Measurements from ENCODE around the gene ZCCHC12. TPM values are rescaled to one million over a fixed set of nuclear protein-coding genes. Genes with fewer than 3 reads are reported as not detected.

The ZCCHC12 gene
- not detected for total RNA-seq (2021; fragmentation: NEBNext Ultra II Directional; extraction: Animal tissue kit (Norgen Biotek cat#: 25700))
- long read RNA-seq, result 0 reads

DNA sequence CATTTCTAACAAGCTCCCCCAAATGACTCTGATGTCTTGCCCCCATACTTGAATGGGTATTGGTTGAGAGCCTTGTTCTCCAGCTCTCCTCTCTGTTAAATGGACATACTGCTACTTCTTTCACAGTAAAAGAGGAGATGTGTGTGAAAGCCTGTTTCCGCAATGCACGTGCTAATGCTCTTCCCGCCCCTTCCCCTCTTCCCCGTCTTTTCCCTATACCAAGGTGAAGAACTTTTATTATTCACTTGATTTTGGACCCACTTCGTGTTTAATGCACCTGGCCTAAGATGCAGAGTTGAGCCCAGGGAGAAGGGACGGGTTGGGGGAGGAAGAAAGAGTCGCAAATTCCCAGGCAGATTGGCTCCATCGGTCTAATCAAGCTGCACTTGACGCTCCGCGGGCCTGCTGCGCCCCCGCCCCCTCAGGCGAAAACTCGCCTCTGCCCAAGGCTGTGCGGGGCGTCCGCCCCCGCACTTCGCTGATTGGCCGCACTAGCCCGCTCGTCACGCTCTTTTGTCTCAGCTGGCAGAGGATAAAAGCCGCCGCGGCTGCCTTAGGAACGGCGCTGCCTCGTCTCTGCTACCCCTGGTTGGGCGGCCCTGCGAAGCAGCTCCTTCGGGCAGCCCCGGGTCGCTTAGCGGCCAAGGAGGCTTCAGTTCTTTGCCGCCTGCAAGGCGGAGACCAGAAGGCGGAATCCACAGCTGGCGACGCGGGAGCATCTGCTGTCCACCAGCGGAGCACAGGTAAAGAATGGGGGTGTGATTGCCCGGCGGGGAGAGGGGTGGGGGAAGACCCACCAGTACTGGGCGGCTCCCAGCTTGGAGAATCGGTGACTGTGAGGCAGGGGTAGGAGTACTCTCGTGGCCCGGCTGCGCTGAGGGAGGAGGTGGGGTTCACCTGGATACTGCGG is at the start of gene ZCCHC12:
Gene ZCCHC12, plus strand, starts transcription at position 562 of the 910 bp plus-strand sequence. CDS start 1,421 bp downstream, outside the sequence.
- peaks cover 5% of the 10 kb centered on the region; the same call in 1 of the 2 replicates for H3K9me3 Mint-ChIP-seq
- no peaks in the 10 kb centered on the region for H3K36me3 Mint-ChIP-seq (ENCODE audit: low read depth)
- H3K4me3 Mint-ChIP-seq, result peak within 1 kb of the TSS; percentile 75
- DNase-seq, result peak; percentile 1
- TF ChIP-seq, protein P1, sequence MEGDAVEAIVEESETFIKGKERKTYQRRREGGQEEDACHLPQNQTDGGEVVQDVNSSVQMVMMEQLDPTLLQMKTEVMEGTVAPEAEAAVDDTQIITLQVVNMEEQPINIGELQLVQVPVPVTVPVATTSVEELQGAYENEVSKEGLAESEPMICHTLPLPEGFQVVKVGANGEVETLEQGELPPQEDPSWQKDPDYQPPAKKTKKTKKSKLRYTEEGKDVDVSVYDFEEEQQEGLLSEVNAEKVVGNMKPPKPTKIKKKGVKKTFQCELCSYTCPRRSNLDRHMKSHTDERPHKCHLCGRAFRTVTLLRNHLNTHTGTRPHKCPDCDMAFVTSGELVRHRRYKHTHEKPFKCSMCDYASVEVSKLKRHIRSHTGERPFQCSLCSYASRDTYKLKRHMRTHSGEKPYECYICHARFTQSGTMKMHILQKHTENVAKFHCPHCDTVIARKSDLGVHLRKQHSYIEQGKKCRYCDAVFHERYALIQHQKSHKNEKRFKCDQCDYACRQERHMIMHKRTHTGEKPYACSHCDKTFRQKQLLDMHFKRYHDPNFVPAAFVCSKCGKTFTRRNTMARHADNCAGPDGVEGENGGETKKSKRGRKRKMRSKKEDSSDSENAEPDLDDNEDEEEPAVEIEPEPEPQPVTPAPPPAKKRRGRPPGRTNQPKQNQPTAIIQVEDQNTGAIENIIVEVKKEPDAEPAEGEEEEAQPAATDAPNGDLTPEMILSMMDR (IDR thresholded peaks at IDR 0.05), result no peak
- H3K4me1 Mint-ChIP-seq (ENCODE audit: low read depth), result peaks cover 11% of the 10 kb centered on the region
- H3K27me3 Mint-ChIP-seq (ENCODE audit: insufficient read depth), result peaks cover 19% of the 10 kb centered on the region
- no peak within 1 kb of the TSS for H3K27ac Mint-ChIP-seq

DNA sequence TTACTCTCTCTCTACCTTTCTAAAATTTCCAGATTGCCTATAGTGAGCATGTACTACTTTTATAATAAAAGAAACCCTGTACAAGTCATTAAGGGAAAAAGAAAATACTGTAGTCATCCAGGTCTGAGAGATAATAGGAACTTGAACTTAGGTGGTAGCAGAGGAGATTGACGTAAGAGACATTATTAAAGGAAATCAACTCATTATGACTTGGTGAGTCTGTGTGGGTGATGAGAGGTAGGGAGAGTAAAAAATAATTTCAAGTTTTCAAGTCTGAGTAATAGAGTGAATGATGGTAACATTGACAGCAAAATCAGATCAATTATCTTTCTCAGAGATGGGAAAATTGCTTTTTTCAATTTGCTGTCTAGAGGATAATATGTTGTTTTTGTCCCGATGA is 44.0 kb upstream of the ZCCHC12 start:
- Mint-ChIP-seq H3K9me3 (no peaks in the 10 kb centered on the region), H3K36me3 (ENCODE audit: low read depth) (0 out of 2 replicates have a peak, but pooled peaks cover 3% of the 10 kb centered on the region), H3K27me3 (ENCODE audit: insufficient read depth) (no peaks in the 10 kb centered on the region), H3K4me1 (ENCODE audit: low read depth) (peaks cover 10% of the 10 kb centered on the region), H3K4me3 (no peak overlapping the region), H3K27ac (peak overlapping the region; percentile 29; the same call in 1 of the 2 replicates)
- DNase-seq, result no peak
- TF ChIP-seq, protein P1 (IDR thresholded peaks at IDR 0.05), result no peak

DNA sequence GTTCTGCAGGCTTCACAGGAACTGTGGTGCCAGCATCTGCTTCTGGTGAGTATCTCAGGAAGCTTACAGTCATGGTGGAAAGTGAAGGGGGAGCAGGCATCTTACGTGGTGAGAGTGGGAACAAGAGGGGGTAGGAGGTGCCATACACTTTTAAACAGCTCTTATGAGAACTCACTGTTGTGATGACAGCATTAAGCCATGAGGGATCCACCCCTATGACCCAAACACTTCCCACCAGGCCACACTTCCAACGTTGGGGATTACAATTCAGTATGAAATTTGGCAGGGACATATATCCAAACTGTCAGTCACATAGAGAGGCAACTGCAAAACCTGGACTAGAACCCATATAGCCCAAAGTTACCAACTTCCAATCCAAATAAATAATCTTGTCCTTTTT is 43.1 kb upstream of the ZCCHC12 start:
- Mint-ChIP-seq H3K9me3 (no peaks in the 10 kb centered on the region), H3K27me3 (ENCODE audit: insufficient read depth) (no peaks in the 10 kb centered on the region), H3K4me1 (ENCODE audit: low read depth) (peaks cover 12% of the 10 kb centered on the region), H3K27ac (peak overlapping the region; percentile 43), H3K36me3 (ENCODE audit: low read depth) (0 out of 2 replicates have a peak, but pooled peaks cover 9% of the 10 kb centered on the region), H3K4me3 (no peak overlapping the region)
- DNase-seq, result no peak
- TF ChIP-seq, protein P1 (IDR thresholded peaks at IDR 0.05), result no peak

DNA sequence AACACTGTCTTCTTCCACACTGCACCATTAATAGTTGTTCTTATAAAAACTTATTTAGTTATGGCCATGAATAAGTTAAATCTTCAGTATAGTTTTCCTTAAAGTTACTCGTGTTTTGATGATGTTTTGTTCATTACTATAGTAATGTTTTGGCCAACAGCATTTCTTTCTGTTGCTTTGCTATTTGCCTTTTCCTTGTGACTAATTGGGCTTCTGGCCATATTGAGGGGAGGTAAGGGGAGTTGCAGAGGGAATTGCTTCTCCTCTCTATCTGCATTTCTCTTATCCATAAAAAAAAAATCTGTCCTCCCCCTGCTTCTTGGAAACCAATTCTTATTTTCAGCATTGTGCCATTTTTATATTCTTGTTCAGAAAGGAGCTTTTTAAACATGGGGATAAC is 42.7 kb upstream of the ZCCHC12 start:
- H3K4me3 Mint-ChIP-seq, result no peak overlapping the region
- H3K9me3 Mint-ChIP-seq, result no peaks in the 10 kb centered on the region
- no peak for DNase-seq
- 0 out of 2 replicates have a peak, but pooled peaks cover 9% of the 10 kb centered on the region for H3K36me3 Mint-ChIP-seq (ENCODE audit: low read depth)
- H3K27me3 Mint-ChIP-seq (ENCODE audit: insufficient read depth), result no peaks in the 10 kb centered on the region
- TF ChIP-seq, protein P1 (IDR thresholded peaks at IDR 0.05), result no peak
- peak overlapping the region; percentile 43 for H3K27ac Mint-ChIP-seq
- H3K4me1 Mint-ChIP-seq (ENCODE audit: low read depth), result peaks cover 12% of the 10 kb centered on the region

DNA sequence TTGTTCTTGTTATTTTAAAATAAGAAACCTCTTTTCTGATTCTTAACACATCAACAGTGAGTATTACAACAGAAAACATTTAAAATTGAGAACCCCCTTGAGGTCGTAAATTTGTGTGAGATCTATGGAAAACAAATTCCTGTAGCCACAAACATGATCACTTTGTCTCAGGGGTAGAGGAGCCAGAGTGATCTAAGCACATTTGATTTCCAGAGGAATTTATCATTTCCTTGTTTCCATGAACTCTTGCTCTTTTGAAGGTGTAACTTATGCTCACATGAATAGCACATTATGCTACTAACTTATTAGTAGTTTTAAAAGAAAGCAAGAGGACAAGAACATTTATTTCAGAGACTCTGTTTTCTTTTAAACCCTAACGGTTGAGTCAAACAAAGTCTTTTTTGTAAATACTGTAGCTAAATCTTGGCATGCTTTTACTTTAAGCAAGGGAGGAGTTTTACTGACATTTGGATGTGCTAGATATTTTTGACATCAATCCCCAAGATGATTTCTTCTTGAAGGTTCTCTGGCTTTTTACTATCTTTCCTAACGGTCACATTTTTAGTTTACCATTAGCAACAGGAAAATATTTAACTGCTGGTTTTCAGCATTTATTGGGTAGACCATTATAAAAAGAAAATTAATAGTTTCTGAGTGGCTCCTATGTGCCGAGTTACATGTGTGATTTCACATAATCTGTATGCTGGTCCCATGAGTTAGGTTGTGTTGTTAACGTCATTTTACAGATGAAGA is 27.9 kb upstream of the ZCCHC12 start:
- Mint-ChIP-seq H3K27ac (no peak overlapping the region), H3K4me1 (ENCODE audit: low read depth) (no peaks in the 10 kb centered on the region), H3K4me3 (no peak overlapping the region), H3K27me3 (ENCODE audit: insufficient read depth) (no peaks in the 10 kb centered on the region), H3K9me3 (no peaks in the 10 kb centered on the region), H3K36me3 (ENCODE audit: low read depth) (no peaks in the 10 kb centered on the region)
- TF ChIP-seq, protein P1 (IDR thresholded peaks at IDR 0.05), result no peak
- no peak for DNase-seq

Data from HFFc6 (cell line).